DOHH2 (cell line): Measurements from ENCODE around the gene ZNF716.

Source experiments
- H3F3A ChIP-seq: fragments of 200-600 bp; sonication (generic), shearing (Covaris generic); 2 replicates; pipeline ENCODE4 v1.6.0; 2016; ENCODE audit warnings: antibody characterized with exemption, mild to moderate bottlenecking; ENCODE audit not compliant: control insufficient read depth, insufficient read depth
- H3K27ac ChIP-seq: fragments of 200-600 bp; sonication (generic); 2 replicates; pipeline ENCODE4 v1.5.1; 2014; ENCODE audit warnings: low read depth, mild to moderate bottlenecking, low read length, moderate library complexity
- H3K27me3 ChIP-seq: fragments of 200-600 bp; sonication (generic); 2 replicates; pipeline ENCODE4 v1.6.1; 2014; ENCODE audit warnings: mild to moderate bottlenecking, low read length, mixed read lengths; ENCODE audit not compliant: control insufficient read depth
- H3K36me3 ChIP-seq: fragments of 200-600 bp; sonication (generic); 2 replicates; pipeline ENCODE4 v1.6.1; 2014; ENCODE audit warnings: mild to moderate bottlenecking, low read length, moderate library complexity, mixed read lengths; ENCODE audit not compliant: control insufficient read depth
- H3K4me1 ChIP-seq: fragments of 200-600 bp; sonication (generic); 2 replicates; pipeline ENCODE4 v1.6.1; 2014; ENCODE audit warnings: mild to moderate bottlenecking, low read length, mixed read lengths; ENCODE audit not compliant: control insufficient read depth
- H3K4me2 ChIP-seq: fragments of 200-600 bp; sonication (generic); 2 replicates; pipeline ENCODE4 v1.6.0; 2014; ENCODE audit warnings: mild to moderate bottlenecking, low read length, moderate library complexity
- H3K4me3 ChIP-seq: fragments of 200-600 bp; sonication (generic); 2 replicates; pipeline ENCODE4 v1.5.1; 2014; ENCODE audit warnings: mild to moderate bottlenecking, low read length, mixed read lengths
- H3K79me2 ChIP-seq: fragments of 200-600 bp; sonication (generic); 2 replicates; pipeline ENCODE4 v1.6.1; 2014; ENCODE audit warnings: mild to moderate bottlenecking, low read length, mixed read lengths; ENCODE audit not compliant: control insufficient read depth
- H3K9me2 ChIP-seq: fragments of 200-600 bp; sonication (generic); replicated peaks from 2 replicates; pipeline ENCODE4 v1.6.1; 2014; ENCODE audit warnings: mild to moderate bottlenecking, low read length, mixed read lengths; ENCODE audit not compliant: control insufficient read depth
- H3K9me3 ChIP-seq: fragments of 200-600 bp; sonication (generic); 2 replicates; pipeline ENCODE4 v1.6.1; 2014; ENCODE audit warnings: antibody characterized with exemption, low read length, mixed read lengths; ENCODE audit not compliant: control insufficient read depth, insufficient read depth
- H4K20me1 ChIP-seq: fragments of 200-600 bp; sonication (generic); 2 replicates; pipeline ENCODE4 v1.6.0; 2014; ENCODE audit warnings: low read depth, mild to moderate bottlenecking, antibody characterized with exemption, low read length, moderate library complexity; ENCODE audit not compliant: control insufficient read depth, insufficient read depth
- CTCF ChIP-seq: fragments of 200-600 bp; sonication (generic); IDR thresholded peaks from one replicate; pipeline ENCODE4 v1.5.1; 2014; ENCODE audit warnings: antibody characterized with exemption, mild to moderate bottlenecking, low read depth, low read length; ENCODE audit not compliant: poor library complexity, severe bottlenecking
- EZH2phosphoT487 ChIP-seq: fragments of 200-600 bp; sonication (generic); IDR thresholded peaks from 2 replicates; pipeline ENCODE4 v1.6.1; 2017; ENCODE audit warnings: borderline replicate concordance, mild to moderate bottlenecking, antibody characterized with exemption, low read length, moderate library complexity, mixed read lengths

The ZNF716 gene

GRCh38 chr7:57426629-57427003 lies 23.4 kb upstream of the ZNF716 start:
- H3K27ac ChIP-seq: no peak overlapping the region
- peaks cover 29% of the 10 kb centered on the region; the same call in 1 of the 2 replicates for H3K9me3 ChIP-seq
- no peak overlapping the region for H3K4me2 ChIP-seq
- no peak overlapping the region for H3K4me3 ChIP-seq
- H3K4me1 ChIP-seq: no peaks in the 10 kb centered on the region
- H3K79me2 ChIP-seq: no peaks in the 10 kb centered on the region
- TF ChIP-seq EZH2phosphoT487 (no peak), CTCF (no peak)
- H3F3A ChIP-seq: no peaks in the 10 kb centered on the region
- H3K27me3 ChIP-seq: no peaks in the 10 kb centered on the region
- H4K20me1 ChIP-seq: no peaks in the 10 kb centered on the region
- H3K36me3 ChIP-seq: no peaks in the 10 kb centered on the region
- H3K9me2 ChIP-seq: no peaks in the 10 kb centered on the region

GRCh38 chr7:57427146-57427545 lies 22.8 kb upstream of the ZNF716 start:
- H3K27me3 ChIP-seq: no peaks in the 10 kb centered on the region
- H3K9me3 ChIP-seq: peaks cover 29% of the 10 kb centered on the region; the same call in 1 of the 2 replicates
- no peak overlapping the region for H3K4me3 ChIP-seq
- H4K20me1 ChIP-seq: no peaks in the 10 kb centered on the region
- no peaks in the 10 kb centered on the region for H3K79me2 ChIP-seq
- no peaks in the 10 kb centered on the region for H3F3A ChIP-seq
- no peak overlapping the region for H3K4me2 ChIP-seq
- no peaks in the 10 kb centered on the region for H3K4me1 ChIP-seq
- H3K27ac ChIP-seq: no peak overlapping the region
- TF ChIP-seq CTCF (no peak), EZH2phosphoT487 (no peak)
- no peaks in the 10 kb centered on the region for H3K36me3 ChIP-seq
- no peaks in the 10 kb centered on the region for H3K9me2 ChIP-seq

GRCh38 chr7:57427594-57427993 lies 22.4 kb upstream of the ZNF716 start:
- no peaks in the 10 kb centered on the region for H3F3A ChIP-seq
- H3K9me3 ChIP-seq: peaks cover 29% of the 10 kb centered on the region; the same call in 1 of the 2 replicates
- H3K4me2 ChIP-seq: no peak overlapping the region
- H3K27me3 ChIP-seq: no peaks in the 10 kb centered on the region
- H3K4me1 ChIP-seq: no peaks in the 10 kb centered on the region
- TF ChIP-seq EZH2phosphoT487: no peak
- no peak for TF ChIP-seq CTCF
- H3K36me3 ChIP-seq: no peaks in the 10 kb centered on the region
- no peaks in the 10 kb centered on the region for H3K79me2 ChIP-seq
- H3K9me2 ChIP-seq: no peaks in the 10 kb centered on the region
- no peaks in the 10 kb centered on the region for H4K20me1 ChIP-seq
- no peak overlapping the region for H3K27ac ChIP-seq
- H3K4me3 ChIP-seq: no peak overlapping the region

GRCh38 chr7:57432583-57432982 lies 17.4 kb upstream of the ZNF716 start:
- H3K4me1 ChIP-seq: no peaks in the 10 kb centered on the region
- no peaks in the 10 kb centered on the region for H3K27me3 ChIP-seq
- TF ChIP-seq CTCF (no peak), EZH2phosphoT487 (no peak)
- H3K36me3 ChIP-seq: no peaks in the 10 kb centered on the region
- no peaks in the 10 kb centered on the region for H4K20me1 ChIP-seq
- H3K9me2 ChIP-seq: no peaks in the 10 kb centered on the region
- H3F3A ChIP-seq: no peaks in the 10 kb centered on the region
- peaks cover 11% of the 10 kb centered on the region; the same call in 1 of the 2 replicates for H3K9me3 ChIP-seq
- no peak overlapping the region for H3K4me3 ChIP-seq
- no peaks in the 10 kb centered on the region for H3K79me2 ChIP-seq
- no peak overlapping the region for H3K27ac ChIP-seq
- H3K4me2 ChIP-seq: no peak overlapping the region
